H9 (cell line): ENCODE results near the gene ANKS1B. TPM values are rescaled to one million over a fixed set of nuclear protein-coding genes. Genes with fewer than 3 reads are reported as not detected.

Source experiments
- DNase-seq: peaks from one replicate; pipeline ENCODE4 v3.0.0-alpha.2; 2017
- H2AFZ ChIP-seq: one replicate; pipeline ENCODE4 v1.6.1; 2013; ENCODE audit warnings: mild to moderate bottlenecking, low read length, control low read depth, moderate library complexity
- H2AK5ac ChIP-seq: 2 replicates; pipeline ENCODE4 v1.6.1; 2013; ENCODE audit warnings: low read length, control low read depth, mixed read lengths; ENCODE audit not compliant: insufficient read length
- H2BK120ac ChIP-seq: one replicate; pipeline ENCODE4 v1.6.1; 2013; ENCODE audit warnings: low read depth, mild to moderate bottlenecking, low read length, control low read depth, inconsistent platforms; ENCODE audit not compliant: poor library complexity, severe bottlenecking
- H2BK12ac ChIP-seq: 2 replicates; pipeline ENCODE4 v1.6.1; 2013; ENCODE audit warnings: low read length, control low read depth, mixed read lengths, low read depth; ENCODE audit not compliant: insufficient read length
- H2BK15ac ChIP-seq: 2 replicates; pipeline ENCODE4 v1.6.1; 2013; ENCODE audit warnings: low read depth, low read length, control low read depth
- H2BK20ac ChIP-seq: one replicate; pipeline ENCODE4 v1.6.1; 2013; ENCODE audit warnings: low read depth, mild to moderate bottlenecking, low read length, control low read depth, inconsistent platforms; ENCODE audit not compliant: poor library complexity, severe bottlenecking
- H2BK5ac ChIP-seq: 2 replicates; pipeline ENCODE4 v1.6.1; 2013; ENCODE audit warnings: low read length, control low read depth, mixed read lengths; ENCODE audit not compliant: insufficient read length
- H3K14ac ChIP-seq: 2 replicates; pipeline ENCODE4 v1.6.1; 2013; ENCODE audit warnings: low read length, control low read depth; ENCODE audit not compliant: insufficient read depth
- H3K18ac ChIP-seq: 2 replicates; pipeline ENCODE4 v1.6.1; 2013; ENCODE audit warnings: low read depth, mild to moderate bottlenecking, mixed read lengths, low read length, control low read depth; ENCODE audit not compliant: insufficient read length
- H3K23ac ChIP-seq: 2 replicates; pipeline ENCODE4 v1.6.1; 2013; ENCODE audit warnings: low read length, control low read depth, mixed read lengths, low read depth; ENCODE audit not compliant: insufficient read length
- H3K23me2 ChIP-seq: 2 replicates; pipeline ENCODE4 v1.6.1; 2013; ENCODE audit warnings: low read depth, mild to moderate bottlenecking, mixed read lengths, low read length, control low read depth; ENCODE audit not compliant: insufficient read length, poor library complexity, severe bottlenecking
- H3K27ac ChIP-seq: 2 replicates; pipeline ENCODE4 v1.5.1; 2013; ENCODE audit warnings: low read length, control low read depth, mixed read lengths, low read depth; ENCODE audit not compliant: insufficient read length
- H3K27me3 ChIP-seq: 2 replicates; pipeline ENCODE4 v1.6.1; 2013; ENCODE audit warnings: low read length, control low read depth, inconsistent platforms; ENCODE audit not compliant: insufficient read depth
- H3K4ac ChIP-seq: 2 replicates; pipeline ENCODE4 v1.6.1; 2013; ENCODE audit warnings: low read depth, mild to moderate bottlenecking, control low read depth, inconsistent platforms, low read length, moderate library complexity
- H3K4me1 ChIP-seq: 2 replicates; pipeline ENCODE4 v1.6.1; 2013; ENCODE audit warnings: low read length, control low read depth, inconsistent platforms; ENCODE audit not compliant: insufficient read depth
- H3K4me2 ChIP-seq: 2 replicates; pipeline ENCODE4 v1.6.1; 2013; ENCODE audit warnings: low read length, control low read depth, mixed read lengths; ENCODE audit not compliant: insufficient read length, insufficient read depth
- H3K56ac ChIP-seq: 2 replicates; pipeline ENCODE4 v1.6.1; 2013; ENCODE audit warnings: low read depth, mild to moderate bottlenecking, mixed read lengths, low read length, control low read depth; ENCODE audit not compliant: insufficient read length
- H3K79me1 ChIP-seq: 2 replicates; pipeline ENCODE4 v1.6.1; 2013; ENCODE audit warnings: low read depth, mild to moderate bottlenecking, moderate library complexity, low read length, control low read depth, inconsistent platforms; ENCODE audit not compliant: insufficient read depth, poor library complexity, severe bottlenecking
- H3K79me2 ChIP-seq: 2 replicates; pipeline ENCODE4 v1.6.1; 2013; ENCODE audit warnings: low read length, control low read depth, inconsistent platforms; ENCODE audit not compliant: insufficient read depth
- H3K9ac ChIP-seq: 2 replicates; pipeline ENCODE4 v1.6.1; 2013; ENCODE audit warnings: low read length, control low read depth, mixed read lengths; ENCODE audit not compliant: insufficient read length; ENCODE audit errors: extremely low read depth
- H3K9me3 ChIP-seq: one replicate; pipeline ENCODE4 v1.6.1; 2013; ENCODE audit warnings: low read depth, low read length, inconsistent platforms; ENCODE audit not compliant: control insufficient read depth
- H3T11ph ChIP-seq: one replicate; pipeline ENCODE4 v1.6.1; 2013; ENCODE audit warnings: mild to moderate bottlenecking, low read length, control low read depth, inconsistent platforms
- H4K20me1 ChIP-seq: one replicate; pipeline ENCODE4 v1.6.1; 2013; ENCODE audit not compliant: control insufficient read depth, insufficient read length, insufficient read depth
- H4K5ac ChIP-seq: 2 replicates; pipeline ENCODE4 v1.6.1; 2013; ENCODE audit warnings: low read depth, mild to moderate bottlenecking, mixed read lengths, low read length, control low read depth; ENCODE audit not compliant: insufficient read length
- H4K8ac ChIP-seq: replicated peaks from 2 replicates; pipeline ENCODE4 v1.6.1; 2013; ENCODE audit warnings: low read length, control low read depth, mixed read lengths, low read depth; ENCODE audit not compliant: insufficient read length
- H4K91ac ChIP-seq: 2 replicates; pipeline ENCODE4 v1.6.1; 2013; ENCODE audit warnings: low read depth, mild to moderate bottlenecking, moderate library complexity, mixed read lengths, low read length, control low read depth; ENCODE audit not compliant: insufficient read length
- H3K27ac Mint-ChIP-seq, 3 experiments: 2 replicates in 2 of 3; 3 replicates in 1 of 3; pipeline ENCODE4 v1.8.0; 2020 to 2021; ENCODE audit warnings: mixed read lengths in 3 of 3, mild to moderate bottlenecking in 1 of 3, moderate library complexity in 1 of 3
- H3K27me3 Mint-ChIP-seq: 2 replicates; pipeline ENCODE4 v1.8.0; 2021; ENCODE audit warnings: low read depth, mild to moderate bottlenecking, moderate library complexity, mixed read lengths
- H3K36me3 Mint-ChIP-seq, 3 experiments: 2 replicates in 2 of 3; 3 replicates in 1 of 3; pipeline ENCODE4 v1.8.0; 2020 to 2021; ENCODE audit warnings: low read depth in 3 of 3, mixed read lengths in 3 of 3; ENCODE audit not compliant: insufficient read depth in 1 of 3
- H3K4me1 Mint-ChIP-seq, 2 experiments: 2 replicates each; pipeline ENCODE4 v1.8.0; 2020; ENCODE audit warnings: mixed read lengths in 2 of 2
- H3K4me3 Mint-ChIP-seq, 2 experiments: 2 replicates in 1 of 2; 3 replicates in 1 of 2; pipeline ENCODE4 v1.8.0; 2020 to 2021; ENCODE audit warnings: mild to moderate bottlenecking in 2 of 2, mixed read lengths in 2 of 2, moderate library complexity in 1 of 2
- H3K9me3 Mint-ChIP-seq, 2 experiments: 2 replicates in 1 of 2; 3 replicates in 1 of 2; pipeline ENCODE4 v1.8.0; 2020; ENCODE audit warnings: mild to moderate bottlenecking in 2 of 2, mixed read lengths in 2 of 2, moderate library complexity in 1 of 2
- CTCF ChIP-seq: fragments of 200-600 bp; sonication (generic); conservative IDR thresholded peaks from 3 replicates; pipeline ENCODE4 v1.8.0; 2021; ENCODE audit warnings: antibody characterized with exemption, mild to moderate bottlenecking
- WGBS: extraction: QIAGEN DNeasy Blood & Tissue Kit; methylation state at CpG from one replicate; pipeline ENCODE4 v1.1.7; 2013; ENCODE audit warnings: missing lambda C conversion rate, low lambda C conversion rate, mixed read lengths; ENCODE audit not compliant: insufficient read length; ENCODE audit errors: extremely low coverage; 5-methylcytosine and 5-hydroxymethylcytosine counted together
- total RNA-seq: library from RNA; stranded (reverse); gene quantifications from 2 replicates; pipeline ENCODE4 v1.2.1, GENCODE V29; 2021

ANKS1B gene
- total RNA-seq, 1 experiment from 2014 or later: 4.1 TPM

GRCh38 chr12:99334285-99335056 lies 650.3 kb downstream of the ANKS1B start:
- Histone ChIP-seq H2BK5ac (no peak overlapping the region), H3K4me1 (no peaks in the 10 kb centered on the region), H3K79me1 (no peaks in the 10 kb centered on the region), H4K5ac (no peak overlapping the region), H3K4ac (no peak overlapping the region), H3K56ac (no peak overlapping the region), H4K8ac (no peak overlapping the region), H3K9me3 (no peaks in the 10 kb centered on the region), H2BK12ac (no peak overlapping the region), H3K4me2 (no peak overlapping the region), H3K23ac (no peak overlapping the region), H3K9ac (no peak overlapping the region), H2BK15ac (no peak overlapping the region), H3K79me2 (no peaks in the 10 kb centered on the region), H2AK5ac (no peak overlapping the region), H3K27ac (no peak overlapping the region), H2BK120ac (no peak overlapping the region), H3K23me2 (no peaks in the 10 kb centered on the region), H3T11ph (no peak overlapping the region), H3K27me3 (no peaks in the 10 kb centered on the region), H4K20me1 (no peaks in the 10 kb centered on the region), H2BK20ac (no peak overlapping the region), H4K91ac (no peak overlapping the region), H3K14ac (no peak overlapping the region), H3K18ac (no peak overlapping the region), H2AFZ (no peak overlapping the region)
- H3K36me3 Mint-ChIP-seq: no peaks in the 10 kb centered on the region
- DNase-seq: no peak
- H3K4me3 Mint-ChIP-seq: no peak overlapping the region
- TF ChIP-seq CTCF: no peak
- H3K27ac Mint-ChIP-seq: no peak overlapping the region
- H3K4me1 Mint-ChIP-seq: no peaks in the 10 kb centered on the region
- H3K9me3 Mint-ChIP-seq: no peaks in the 10 kb centered on the region
- no CpG with 5 or more reads among the region's 5 CpGs for WGBS
- no peaks in the 10 kb centered on the region for H3K27me3 Mint-ChIP-seq
